Fibroblast of villous mesenchyme (primary cell): ENCODE results near the gene PCSK6. TPM values are rescaled to one million over a fixed set of nuclear protein-coding genes. Genes with fewer than 3 reads are reported as not detected.

ENCODE experiments used
- DNase-seq: peaks from one replicate; pipeline ENCODE4 v3.0.0-alpha.2; 2010; ENCODE audit warnings: low read depth
- H3K4me3 ChIP-seq: 2 replicates; pipeline ENCODE4 v1.5.1; 2011; ENCODE audit warnings: low read depth, mild to moderate bottlenecking, low read length
- CTCF ChIP-seq: IDR thresholded peaks from 2 replicates; pipeline ENCODE4 v1.5.1; 2012; ENCODE audit warnings: low read depth, mild to moderate bottlenecking, low read length; ENCODE audit not compliant: insufficient read depth
- total RNA-seq: library from RNA; depleted of rRNA; stranded (reverse); fragments of >200 nt; gene quantifications from 2 replicates; pipeline ENCODE4 v1.2.3, GENCODE V29; 2012

Gene PCSK6
- total RNA-seq, 1 donor: 10.4 TPM

DNA sequence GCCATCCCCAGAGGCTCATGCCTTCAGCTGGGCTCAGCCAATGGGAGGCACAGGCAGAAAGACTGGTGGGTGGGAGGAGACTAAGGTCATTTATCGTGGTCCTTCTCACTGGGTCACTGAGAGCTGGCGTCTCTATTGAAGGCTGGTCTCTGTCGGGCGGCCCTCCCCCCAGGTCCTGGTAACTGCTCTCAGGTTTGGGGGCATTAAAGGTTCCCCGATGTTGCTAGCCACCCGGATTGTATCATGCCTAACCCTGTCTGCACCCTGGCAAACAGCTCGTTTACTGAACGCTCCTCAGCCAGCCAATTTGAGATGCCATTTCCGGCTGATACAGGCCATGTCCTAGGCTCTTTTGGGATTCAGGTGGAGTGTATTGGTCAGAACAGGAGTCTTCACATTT is 222.7 kb downstream of the PCSK6 start:
- DNase-seq: no peak
- no peak overlapping the region for H3K4me3 ChIP-seq
- no peak for TF ChIP-seq CTCF

DNA sequence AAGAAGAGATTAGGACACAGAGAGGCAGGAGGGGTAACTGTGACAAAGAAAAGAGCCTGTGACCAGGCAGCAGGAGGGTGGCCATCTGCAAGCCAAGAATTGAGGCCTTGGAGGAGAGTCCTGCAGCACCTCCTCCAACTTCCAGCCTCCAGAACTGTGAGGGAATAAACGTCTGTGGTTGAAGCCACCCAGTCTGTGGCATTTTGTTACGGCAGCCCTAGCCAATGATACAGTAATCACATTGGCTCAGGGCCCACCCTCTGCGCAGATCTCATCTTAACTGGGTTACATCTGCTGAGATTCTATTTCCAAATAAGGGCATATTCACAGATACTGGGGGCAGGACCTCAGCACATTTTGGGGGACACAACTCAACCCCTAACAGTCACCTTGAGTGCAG is 223.5 kb downstream of the PCSK6 start:
- peak; percentile 55 for DNase-seq
- TF ChIP-seq CTCF: no peak
- H3K4me3 ChIP-seq: no peak overlapping the region

- H3K4me3 ChIP-seq: no peak overlapping the region
- no peak for TF ChIP-seq CTCF
- DNase-seq: no peak
Observed at GRCh38 chr15:101264911-101265641, 224.4 kb downstream of the PCSK6 start.

DNA sequence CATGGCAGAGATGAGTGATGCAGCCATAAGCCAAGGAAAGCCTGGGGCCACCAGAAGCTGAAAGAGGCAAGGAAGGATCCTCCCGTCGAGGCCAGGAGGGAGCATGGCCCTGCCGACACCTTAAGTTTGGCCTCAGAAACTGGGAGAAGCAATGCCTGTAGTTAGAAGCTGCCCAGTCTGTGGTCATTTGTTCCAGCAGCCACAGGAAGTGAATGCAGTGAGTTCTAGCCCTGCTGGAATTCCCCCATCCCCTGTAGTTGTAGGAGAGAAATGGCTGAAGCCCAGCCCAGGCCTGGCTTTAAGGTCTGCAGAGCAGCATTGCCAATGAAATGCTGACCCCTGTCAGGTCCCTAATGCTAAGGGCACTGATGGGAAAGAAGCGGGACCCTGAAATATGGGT is 225.5 kb downstream of the PCSK6 start:
- no peak overlapping the region for H3K4me3 ChIP-seq
- TF ChIP-seq CTCF: no peak
- DNase-seq: no peak

GRCh38 chr15:101262551-101262950 is 227.0 kb downstream of the PCSK6 start:
- no peak for DNase-seq
- no peak overlapping the region for H3K4me3 ChIP-seq
- no peak for TF ChIP-seq CTCF

GRCh38 chr15:101258238-101259144 is 231.0 kb downstream of the PCSK6 start:
- no peak overlapping the region for H3K4me3 ChIP-seq
- DNase-seq: peak; percentile 82
- TF ChIP-seq CTCF: peak; percentile 78
